Caco-2 (cell line): ENCODE data around the gene ZDHHC14. TPM values are rescaled to one million over a fixed set of nuclear protein-coding genes. Genes with fewer than 3 reads are reported as not detected.

Experiments
- BruUV-seq: library from RNA; stranded (reverse); fragments of 400-500 nt; replicated peaks from 2 replicates; lab custom pipeline; 2021; lab: Mats Ljungman, UMichigan
- CTCF ChIA-PET: fragments of 300-600 bp; sonication (Branson Sonifier 250); formaldehyde crosslinking; loops from one replicate; lab custom pipeline; 2022; ENCODE audit warnings: antibody characterized with exemption; lab: Charles Lee
- POLR2A ChIA-PET: fragments of 300-600 bp; sonication (Branson Sonifier 250); formaldehyde crosslinking; loops from one replicate; lab custom pipeline; 2022; ENCODE audit warnings: antibody characterized with exemption; lab: Charles Lee
- DNase-seq, 2 experiments: peaks; one replicate each; pipeline versions ENCODE4 v3.0.0 to v3.0.0-alpha.2; 2020 to 2022
- H3K27me3 ChIP-seq: replicated peaks from 2 replicates; pipeline ENCODE4 v1.6.0; 2011; ENCODE audit warnings: low read length; ENCODE audit not compliant: control insufficient read depth, insufficient read depth
- H3K36me3 ChIP-seq: 2 replicates; pipeline ENCODE4 v1.5.1; 2011; ENCODE audit warnings: low read length; ENCODE audit not compliant: control insufficient read depth, insufficient read depth
- H3K4me1 ChIP-seq: fragments of 250-450 bp; sonication (Bioruptor Pico); 2 replicates; pipeline ENCODE4 v1.5.1; 2020; ENCODE audit warnings: mild to moderate bottlenecking
- H3K4me3 ChIP-seq: 2 replicates; pipeline ENCODE4 v1.5.1; 2011; ENCODE audit warnings: low read depth, mild to moderate bottlenecking, control low read depth, low read length
- H3K9me3 ChIP-seq: fragments of 250-450 bp; sonication (Bioruptor Pico); 2 replicates; pipeline ENCODE4 v1.5.1; 2020; ENCODE audit warnings: mild to moderate bottlenecking, moderate library complexity
- H3K27ac Mint-ChIP-seq: one replicate; pipeline ENCODE4 v1.8.0; 2022; ENCODE audit warnings: mixed read lengths; ENCODE audit not compliant: unreplicated experiment
- H3K27me3 Mint-ChIP-seq: one replicate; pipeline ENCODE4 v1.8.0; 2022; ENCODE audit warnings: mixed read lengths; ENCODE audit not compliant: insufficient read depth, unreplicated experiment
- H3K36me3 Mint-ChIP-seq: one replicate; pipeline ENCODE4 v1.8.0; 2022; ENCODE audit warnings: mild to moderate bottlenecking, mixed read lengths; ENCODE audit not compliant: insufficient read depth, unreplicated experiment
- H3K4me1 Mint-ChIP-seq: one replicate; pipeline ENCODE4 v1.8.0; 2022; ENCODE audit warnings: low read depth, mixed read lengths; ENCODE audit not compliant: unreplicated experiment
- H3K4me3 Mint-ChIP-seq: one replicate; pipeline ENCODE4 v1.8.0; 2022; ENCODE audit warnings: mild to moderate bottlenecking, moderate library complexity, mixed read lengths; ENCODE audit not compliant: unreplicated experiment
- H3K9me3 Mint-ChIP-seq: one replicate; pipeline ENCODE4 v1.8.0; 2022; ENCODE audit warnings: mixed read lengths; ENCODE audit not compliant: unreplicated experiment
- CTCF ChIP-seq, 2 experiments: fragments of 200-600 bp in 1 of 2; IDR thresholded peaks; 1 replicate in 1 of 2; 2 replicates in 1 of 2; pipeline versions ENCODE4 v1.5.1 to v1.8.0; 2011 to 2022; ENCODE audit warnings: antibody characterized with exemption in 1 of 2, control low read depth in 1 of 2, inconsistent platforms in 1 of 2, low read depth in 1 of 2, low read length in 1 of 2, mild to moderate bottlenecking in 1 of 2, moderate library complexity in 1 of 2; ENCODE audit not compliant: insufficient read depth in 1 of 2, severe bottlenecking in 1 of 2, unreplicated experiment in 1 of 2
- intact Hi-C: fragments of 100-400 bp; cut with micrococcal nuclease; formaldehyde crosslinking; loops from one replicate; pipeline ENCODE4 v1.10.0; 2022; ENCODE audit not compliant: unreplicated experiment
- total RNA-seq: library from RNA; stranded (reverse); gene quantifications from 2 replicates; pipeline ENCODE4 v1.2.3, GENCODE V29; 2022

Gene ZDHHC14
- total RNA-seq, 1 experiment from 2014 or later = 22.1 TPM

DNA sequence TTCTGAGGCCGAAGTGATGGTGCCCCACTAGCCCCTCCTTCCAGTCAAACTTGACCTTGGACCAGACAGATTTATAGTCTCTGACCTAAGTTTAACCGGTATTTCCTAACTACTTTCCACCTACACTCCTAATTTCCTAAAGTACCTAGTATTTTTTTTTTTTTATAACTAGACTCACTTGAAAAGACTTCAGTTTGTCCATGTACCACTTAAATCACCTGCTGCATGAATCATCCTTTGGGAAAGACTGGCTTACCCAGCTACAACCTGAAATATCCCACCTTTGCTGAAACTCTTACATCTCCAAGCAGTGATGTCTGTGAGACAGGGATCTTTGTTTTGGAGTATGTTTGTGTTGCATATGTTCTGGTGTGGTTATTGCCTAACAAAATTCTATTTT lies 71.1 kb downstream of the ZDHHC14 start:
- no peak for DNase-seq
- intact Hi-C loops = loop anchor here (10.0 kb wide), 1 partner anchor 127 kb away; the partner anchor contains the start of gene TMEM242
- Mint-ChIP-seq H3K27me3 (no peaks in the 10 kb centered on the region), H3K9me3 (no peaks in the 10 kb centered on the region), H3K4me1 (peaks cover 28% of the 10 kb centered on the region), H3K4me3 (no peak overlapping the region), H3K27ac (no peak overlapping the region), H3K36me3 (peaks cover 10% of the 10 kb centered on the region)
- Histone ChIP-seq H3K36me3 (no peaks in the 10 kb centered on the region), H3K9me3 (no peaks in the 10 kb centered on the region), H3K27me3 (no peaks in the 10 kb centered on the region), H3K4me1 (peaks cover 13% of the 10 kb centered on the region), H3K4me3 (no peak overlapping the region)
- TF ChIP-seq CTCF (IDR thresholded peaks at IDR 0.05; ENCODE audit: insufficient read depth in 1 of 2, low read depth in 1 of 2, low read length in 1 of 2, severe bottlenecking in 1 of 2, unreplicated experiment in 1 of 2) = no peak
- POLR2A ChIA-PET = no interaction called here
- CTCF ChIA-PET = no interaction called here
- BruUV-seq = no TSS peak

GRCh38 chr6:157453131-157453530 lies 72.1 kb downstream of the ZDHHC14 start:
- Histone ChIP-seq H3K4me3 (no peak overlapping the region), H3K27me3 (no peaks in the 10 kb centered on the region), H3K36me3 (no peaks in the 10 kb centered on the region), H3K4me1 (peaks cover 13% of the 10 kb centered on the region), H3K9me3 (no peaks in the 10 kb centered on the region)
- H3K27ac Mint-ChIP-seq = no peak overlapping the region
- H3K27me3 Mint-ChIP-seq = no peaks in the 10 kb centered on the region
- CTCF ChIA-PET = no interaction called here
- POLR2A ChIA-PET = no interaction called here
- no peak for TF ChIP-seq CTCF (IDR thresholded peaks at IDR 0.05; ENCODE audit: insufficient read depth in 1 of 2, low read depth in 1 of 2, low read length in 1 of 2, severe bottlenecking in 1 of 2, unreplicated experiment in 1 of 2)
- BruUV-seq = no TSS peak
- DNase-seq = no peak
- no peaks in the 10 kb centered on the region for H3K9me3 Mint-ChIP-seq
- H3K36me3 Mint-ChIP-seq = peaks cover 5% of the 10 kb centered on the region
- intact Hi-C loops = loop anchor here (10.0 kb wide), 1 partner anchor 128 kb away; the partner anchor contains the start of gene TMEM242
- no peak overlapping the region for H3K4me3 Mint-ChIP-seq
- H3K4me1 Mint-ChIP-seq = peaks cover 28% of the 10 kb centered on the region

DNA sequence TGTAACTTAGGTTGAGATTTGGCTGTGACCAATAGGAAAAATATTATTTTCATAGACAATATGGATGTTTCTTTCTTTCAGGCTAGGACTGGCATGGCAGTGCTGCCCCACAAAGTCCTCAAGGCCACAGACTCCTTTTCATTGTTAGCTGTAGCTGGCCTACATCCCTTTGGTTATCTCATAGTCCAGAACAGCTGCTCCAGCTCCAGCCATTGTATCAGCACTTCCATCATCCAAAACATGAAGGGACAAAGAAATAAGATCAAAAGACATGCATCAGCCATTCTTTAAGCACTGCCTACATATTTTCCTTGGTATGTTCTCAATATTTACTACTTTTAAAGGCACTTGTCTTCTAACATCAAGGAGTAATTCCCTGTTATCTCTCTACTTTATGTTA lies 73.0 kb downstream of the ZDHHC14 start:
- no TSS peak for BruUV-seq
- Histone ChIP-seq H3K27me3 (no peaks in the 10 kb centered on the region), H3K4me1 (peaks cover 13% of the 10 kb centered on the region), H3K4me3 (no peak overlapping the region), H3K36me3 (no peaks in the 10 kb centered on the region), H3K9me3 (no peaks in the 10 kb centered on the region)
- DNase-seq = no peak
- ChIA-PET CTCF (no interaction called here), POLR2A (no interaction called here)
- no peak overlapping the region for H3K27ac Mint-ChIP-seq
- no peak overlapping the region for H3K4me3 Mint-ChIP-seq
- intact Hi-C loops = loop anchor here (10.0 kb wide), 1 partner anchor 129 kb away; the partner anchor contains the start of gene TMEM242
- H3K27me3 Mint-ChIP-seq = no peaks in the 10 kb centered on the region
- H3K36me3 Mint-ChIP-seq = peaks cover 5% of the 10 kb centered on the region
- no peaks in the 10 kb centered on the region for H3K9me3 Mint-ChIP-seq
- H3K4me1 Mint-ChIP-seq = peaks cover 28% of the 10 kb centered on the region
- TF ChIP-seq CTCF (IDR thresholded peaks at IDR 0.05; ENCODE audit: insufficient read depth in 1 of 2, low read depth in 1 of 2, low read length in 1 of 2, severe bottlenecking in 1 of 2, unreplicated experiment in 1 of 2) = no peak
